IMR-90 (cell line): ENCODE results near the gene FLT3. TPM values are rescaled to one million over a fixed set of nuclear protein-coding genes. Genes with fewer than 3 reads are reported as not detected.

Experiments used
- ATAC-seq: fragments of 200-7000 bp; cut with Tn5 transposase; 2 replicates; pipeline ENCODE4 v1.9.1; 2020; ENCODE audit warnings: low read depth, mild to moderate bottlenecking, moderate library complexity
- BruUV-seq: library from RNA; stranded (reverse); fragments of 400-500 nt; replicated peaks from 2 replicates; lab custom pipeline; 2021; lab: Mats Ljungman, UMichigan
- CTCF ChIA-PET: fragments of 300-600 bp; formaldehyde crosslinking; extraction: SDS; loops from one replicate; lab custom pipeline; 2021; ENCODE audit warnings: antibody characterized with exemption; lab: Yijun Ruan, JAX
- POLR2A ChIA-PET: fragments of 300-600 bp; sonication (Branson Sonifier 250); formaldehyde crosslinking; loops from one replicate; lab custom pipeline; 2022; ENCODE audit warnings: antibody characterized with exemption; ENCODE audit not compliant: unreplicated experiment; lab: Charles Lee
- DNase-seq: peaks from one replicate; pipeline ENCODE4 v3.0.0; 2013
- H2AFZ ChIP-seq: replicated peaks from 2 replicates; pipeline ENCODE3; 2013; ENCODE audit warnings: low read length, mild to moderate bottlenecking; ENCODE audit not compliant: poor library complexity
- H2AK5ac ChIP-seq: 2 replicates; pipeline ENCODE4 v1.6.1; 2013; ENCODE audit warnings: low read depth, low read length, inconsistent platforms
- H2AK9ac ChIP-seq: replicated peaks from 2 replicates; pipeline ENCODE3; 2013; ENCODE audit warnings: mild to moderate bottlenecking, low read depth, low read length, moderate library complexity; ENCODE audit not compliant: poor library complexity
- H2BK120ac ChIP-seq: 2 replicates; pipeline ENCODE4 v1.6.1; 2013; ENCODE audit warnings: low read depth, low read length, inconsistent platforms
- H2BK15ac ChIP-seq: 3 replicates; pipeline ENCODE4 v1.6.1; 2013; ENCODE audit warnings: low read depth, low read length, inconsistent platforms
- H2BK20ac ChIP-seq: 2 replicates; pipeline ENCODE4 v1.6.1; 2013; ENCODE audit warnings: low read depth, mild to moderate bottlenecking, inconsistent platforms, low read length, moderate library complexity
- H2BK5ac ChIP-seq: 2 replicates; pipeline ENCODE4 v1.6.1; 2013; ENCODE audit warnings: mild to moderate bottlenecking, low read depth, low read length, inconsistent platforms; ENCODE audit not compliant: poor library complexity, severe bottlenecking
- H3K14ac ChIP-seq: replicated peaks from 2 replicates; pipeline ENCODE4 v1.6.1; 2013; ENCODE audit warnings: low read depth, low read length, inconsistent platforms
- H3K18ac ChIP-seq: 2 replicates; pipeline ENCODE4 v1.6.1; 2013; ENCODE audit warnings: low read depth, low read length, control low read depth
- H3K23ac ChIP-seq: 2 replicates; pipeline ENCODE4 v1.6.1; 2013; ENCODE audit warnings: low read depth, low read length, inconsistent platforms
- H3K27ac ChIP-seq: 2 replicates; pipeline ENCODE4 v1.5.1; 2013; ENCODE audit warnings: mild to moderate bottlenecking, control low read depth, low read length; ENCODE audit not compliant: insufficient read depth
- H3K27me3 ChIP-seq: 2 replicates; pipeline ENCODE4 v1.6.1; 2013; ENCODE audit warnings: low read length; ENCODE audit not compliant: control insufficient read depth, insufficient read depth
- H3K36me3 ChIP-seq: 2 replicates; pipeline ENCODE4 v1.6.1; 2013; ENCODE audit warnings: low read length, mixed read lengths; ENCODE audit not compliant: control insufficient read depth, insufficient read depth
- H3K4ac ChIP-seq: 2 replicates; pipeline ENCODE4 v1.6.1; 2013; ENCODE audit warnings: low read depth, low read length, inconsistent platforms
- H3K4me1 ChIP-seq: 2 replicates; pipeline ENCODE4 v1.6.1; 2013; ENCODE audit warnings: low read length, mixed read lengths; ENCODE audit not compliant: control insufficient read depth, insufficient read depth
- H3K4me2 ChIP-seq: 2 replicates; pipeline ENCODE4 v1.6.1; 2013; ENCODE audit warnings: low read depth, mild to moderate bottlenecking, control low read depth, low read length, moderate library complexity
- H3K4me3 ChIP-seq: 2 replicates; pipeline ENCODE4 v1.5.1; 2013; ENCODE audit warnings: low read depth, mild to moderate bottlenecking, control low read depth, low read length, moderate library complexity; ENCODE audit not compliant: insufficient read depth
- H3K56ac ChIP-seq: 2 replicates; pipeline ENCODE4 v1.6.1; 2013; ENCODE audit warnings: low read length, inconsistent platforms; ENCODE audit not compliant: insufficient read depth; ENCODE audit errors: extremely low read depth
- H3K79me1 ChIP-seq, 2 experiments: 2 replicates each; pipeline ENCODE4 v1.6.1; 2013; ENCODE audit warnings: low read length in 2 of 2, inconsistent platforms in 1 of 2, low read depth in 1 of 2
- H3K9ac ChIP-seq: 2 replicates; pipeline ENCODE4 v1.6.1; 2013; ENCODE audit warnings: low read depth, low read length, control low read depth
- H3K9me1 ChIP-seq: 2 replicates; pipeline ENCODE4 v1.6.1; 2013; ENCODE audit warnings: low read length, inconsistent platforms; ENCODE audit not compliant: insufficient read depth
- H3K9me3 ChIP-seq: 2 replicates; pipeline ENCODE4 v1.6.1; 2013; ENCODE audit warnings: low read length; ENCODE audit not compliant: control insufficient read depth, insufficient read depth
- H4K20me1 ChIP-seq: 2 replicates; pipeline ENCODE4 v1.6.1; 2013; ENCODE audit warnings: low read length, inconsistent platforms; ENCODE audit not compliant: insufficient read depth
- H4K5ac ChIP-seq: 2 replicates; pipeline ENCODE4 v1.6.1; 2013; ENCODE audit warnings: mild to moderate bottlenecking, low read depth, low read length, control low read depth
- H4K8ac ChIP-seq, 2 experiments: 2 replicates each; pipeline ENCODE4 v1.6.1; 2013; ENCODE audit warnings: low read depth in 2 of 2, low read length in 2 of 2, control low read depth in 1 of 2, inconsistent platforms in 1 of 2
- H4K91ac ChIP-seq: 2 replicates; pipeline ENCODE4 v1.6.1; 2013; ENCODE audit warnings: low read depth, low read length, inconsistent platforms; ENCODE audit not compliant: insufficient read depth
- CEBPB ChIP-seq: IDR thresholded peaks from 2 replicates; pipeline ENCODE4 v1.6.1; 2012; ENCODE audit warnings: low read depth, low read length, improper control_type of control experiment
- MAZ ChIP-seq: IDR thresholded peaks from 2 replicates; pipeline ENCODE4 v1.6.1; 2012; ENCODE audit warnings: low read depth, mild to moderate bottlenecking, low read length, improper control_type of control experiment, moderate library complexity, borderline replicate concordance
- MXI1 ChIP-seq: IDR thresholded peaks from 2 replicates; pipeline ENCODE4 v1.6.1; 2012; ENCODE audit warnings: low read depth, mild to moderate bottlenecking, low read length, moderate library complexity, borderline replicate concordance
- POLR2A ChIP-seq: IDR thresholded peaks from 2 replicates; pipeline ENCODE4 v1.6.1; 2012; ENCODE audit warnings: mild to moderate bottlenecking, low read depth, low read length
- SMC3 ChIP-seq: fragments of 150-350 bp; IDR thresholded peaks from 2 replicates; pipeline ENCODE4 v1.6.1; 2016; ENCODE audit warnings: low read depth, mild to moderate bottlenecking, antibody characterized with exemption, low read length, moderate library complexity
- WGBS, 2 experiments: methylation state at CpG; one replicate each; pipeline versions ENCODE4 v1.1.5 to v1.1.7; 2013; ENCODE audit warnings: missing lambda C conversion rate in 2 of 2; ENCODE audit not compliant: insufficient read length in 1 of 2; ENCODE audit errors: extremely low coverage in 2 of 2; 5-methylcytosine and 5-hydroxymethylcytosine counted together
- dilution Hi-C: fragments of 300-500 bp; cut with HindIII; formaldehyde crosslinking; loops from one replicate; pipeline ENCODE4 v1.14.3; 2018; ENCODE audit warnings: low sequenced_read_pairs; ENCODE audit not compliant: unreplicated experiment
- in situ Hi-C: fragments of 300-500 bp; cut with MboI; formaldehyde crosslinking; loops from 3 replicates; pipeline ENCODE4 v1.14.3; 2019; ENCODE audit warnings: low sequenced_read_pairs, inconsistent platforms, mixed read lengths
- intact Hi-C: fragments of 100-400 bp; cut with micrococcal nuclease; formaldehyde crosslinking; loops from 2 replicates; pipeline ENCODE4 v1.10.0; 2022
- polyA plus RNA-seq, 3 experiments: library from polyadenylated mRNA; depleted of rRNA; stranded (reverse); fragments of >200 nt; gene quantifications; 2 replicates each; pipeline ENCODE4 v1.2.3, GENCODE V29; 2012; ENCODE audit warnings: low replicate concordance in 1 of 3
- total RNA-seq: library from RNA; depleted of rRNA; stranded (reverse); fragments of >200 nt; gene quantifications from 2 replicates; pipeline ENCODE4 v1.2.3, GENCODE V29; 2012

FLT3 gene
- total and polyA plus RNA-seq, 2 of the 4 experiments (the other 2 are of a cell fraction): not detected

- dilution Hi-C loops (no loop called here), in situ Hi-C loops (loop anchor here (5.0 to 25.0 kb wide), 4 partner anchors 161 to 1014 kb away; no protein-coding TSS in a partner anchor)
Measured at GRCh38 chr13:27988520-27988919, 111.9 kb downstream of the FLT3 start, which contains the start of gene URAD. Gene URAD, minus strand, starts transcription at chr13:27988693. Its CDS starts 56 bp downstream, at chr13:27988637.

More at GRCh38 chr13:27988520-27988919, 111.9 kb downstream of the FLT3 start, which contains the start of gene URAD:
- H3K27me3 ChIP-seq: peaks cover 44% of the 10 kb centered on the region
- no peak within 1 kb of the TSS for H3K27ac ChIP-seq
- H2BK120ac ChIP-seq: no peak within 1 kb of the TSS
- no peaks in the 10 kb centered on the region for H3K4me1 ChIP-seq
- H3K23ac ChIP-seq: no peak within 1 kb of the TSS
- H4K5ac ChIP-seq: no peak within 1 kb of the TSS
- no peak within 1 kb of the TSS for H3K9ac ChIP-seq
- no peak for TF ChIP-seq POLR2A
- TF ChIP-seq MAZ: no peak
- TF ChIP-seq CEBPB: peak; percentile 36
- no peak for TF ChIP-seq MXI1
- TF ChIP-seq SMC3: no peak
- WGBS, 2 experiments: 50% methylated on average over 2 of the region's 11 CpGs; no CpG with 5 or more reads in 1 of the 2 experiments
- H3K79me1 ChIP-seq: no peaks in the 10 kb centered on the region
- ChIA-PET POLR2A (no interaction called here), CTCF (no interaction called here)
- H2BK20ac ChIP-seq: no peak within 1 kb of the TSS
- no peak within 1 kb of the TSS for H3K4me2 ChIP-seq
- H3K14ac ChIP-seq: no peak within 1 kb of the TSS
- no peak within 1 kb of the TSS for H4K8ac ChIP-seq
- DNase-seq (no peak), ATAC-seq (no peak)
- no peak within 1 kb of the TSS for H2AK9ac ChIP-seq
- no peak within 1 kb of the TSS for H2AK5ac ChIP-seq
- no peak within 1 kb of the TSS for H3K4me3 ChIP-seq
- no peaks in the 10 kb centered on the region for H4K20me1 ChIP-seq
- H2BK5ac ChIP-seq: no peak within 1 kb of the TSS
- no peak within 1 kb of the TSS; the same call in 2 of the 3 replicates for H2BK15ac ChIP-seq
- no peaks in the 10 kb centered on the region for H3K9me3 ChIP-seq
- no peak within 1 kb of the TSS for H3K56ac ChIP-seq
- H3K36me3 ChIP-seq: no peaks in the 10 kb centered on the region
- H3K9me1 ChIP-seq: no peaks in the 10 kb centered on the region
- BruUV-seq: no TSS peak
- no peak within 1 kb of the TSS for H4K91ac ChIP-seq
- intact Hi-C loops: loop anchor here (10.0 kb wide), 4 partner anchors 124 to 1044 kb away; no protein-coding TSS in a partner anchor
- no peak within 1 kb of the TSS for H3K4ac ChIP-seq
- H3K18ac ChIP-seq: no peak within 1 kb of the TSS
- H2AFZ ChIP-seq: no peak within 1 kb of the TSS
